HG03064 (cell line): Measurements from ENCODE around the gene RNF144B.
"Not testable (repeated sequence)": the region's sequence is repeated elsewhere in the genome, so short reads cannot be mapped to it uniquely, and the experiment has no call there.

Experiments used
- ATAC-seq: cut with Tn5 transposase; IDR thresholded peaks from one replicate; pipeline ENCODE4 v1.9.1; 2021; ENCODE audit warnings: low read depth; ENCODE audit not compliant: unreplicated experiment

Gene RNF144B

GRCh38 chr6:18433059-18433458 lies 45.9 kb downstream of the RNF144B start:
- ATAC-seq = no peak

GRCh38 chr6:18436341-18436740 lies 49.2 kb downstream of the RNF144B start:
- no peak for ATAC-seq

- ATAC-seq = no peak
These were observed 52.4 kb downstream of the RNF144B start for GRCh38 chr6:18439581-18439980.

- ATAC-seq = no peak
These were observed 54.3 kb downstream of the RNF144B start for GRCh38 chr6:18441251-18441979.

GRCh38 chr6:18444111-18444510 lies 57.0 kb downstream of the RNF144B start:
- ATAC-seq = no peak

GRCh38 chr6:18445228-18445627 lies 58.1 kb downstream of the RNF144B start:
- no peak for ATAC-seq

GRCh38 chr6:18446771-18447170 lies 59.6 kb downstream of the RNF144B start:
- no peak for ATAC-seq

GRCh38 chr6:18447552-18447951 lies 60.4 kb downstream of the RNF144B start:
- no peak for ATAC-seq

GRCh38 chr6:18451756-18452155 lies 64.6 kb downstream of the RNF144B start:
- no peak for ATAC-seq

GRCh38 chr6:18454446-18454845 lies 67.3 kb downstream of the RNF144B start:
- no peak for ATAC-seq

- ATAC-seq = no peak
These were observed 70.1 kb downstream of the RNF144B start for GRCh38 chr6:18457065-18457737.

- ATAC-seq = not testable (repeated sequence)
These were observed 70.9 kb downstream of the RNF144B start for GRCh38 chr6:18458086-18458485.

- no peak for ATAC-seq
These were observed 76.3 kb downstream of the RNF144B start for GRCh38 chr6:18463429-18463828.

GRCh38 chr6:18464176-18464575 lies 77.0 kb downstream of the RNF144B start:
- no peak for ATAC-seq

- no peak for ATAC-seq
These were observed 78.4 kb downstream of the RNF144B start for GRCh38 chr6:18465410-18466154.

- no peak for ATAC-seq
These were observed 80.8 kb downstream of the RNF144B start for GRCh38 chr6:18467741-18468502.

GRCh38 chr6:18468503-18468843 lies 81.3 kb downstream of the RNF144B start:
- ATAC-seq = no peak

- ATAC-seq = no peak
These were observed 82.4 kb downstream of the RNF144B start for GRCh38 chr6:18469536-18469935.

GRCh38 chr6:18471232-18471964 lies 84.2 kb downstream of the RNF144B start:
- no peak for ATAC-seq

- no peak for ATAC-seq
These were observed 85.8 kb downstream of the RNF144B start for GRCh38 chr6:18472941-18473340.
